Activated CD4-positive, alpha-beta T cell treated with anti-CD3 and anti-CD28 coated beads, Interleukin-2, amount 10 ng/mL, durations not matched to agents 24 days and 14 days (primary cell): ENCODE results near the gene SERPINB1. TPM values are rescaled to one million over a fixed set of nuclear protein-coding genes. Genes with fewer than 3 reads are reported as not detected.

Experiments used
- DNase-seq: peaks from one replicate; pipeline ENCODE4 v3.0.0; 2022
- H3K27ac Mint-ChIP-seq: one replicate; pipeline ENCODE4 v1.8.0; 2022; ENCODE audit warnings: mild to moderate bottlenecking, mixed read lengths
- H3K27me3 Mint-ChIP-seq: one replicate; pipeline ENCODE4 v1.8.0; 2022; ENCODE audit warnings: mixed read lengths
- H3K36me3 Mint-ChIP-seq: one replicate; pipeline ENCODE4 v1.8.0; 2022; ENCODE audit warnings: low read depth, mild to moderate bottlenecking, mixed read lengths
- H3K4me1 Mint-ChIP-seq: one replicate; pipeline ENCODE4 v1.8.0; 2021; ENCODE audit warnings: mixed read lengths
- H3K4me3 Mint-ChIP-seq: one replicate; pipeline ENCODE4 v1.8.0; 2022; ENCODE audit warnings: mild to moderate bottlenecking, moderate library complexity, mixed read lengths
- H3K9me3 Mint-ChIP-seq: one replicate; pipeline ENCODE4 v1.8.0; 2021; ENCODE audit warnings: mixed read lengths
- intact Hi-C: fragments of 100-400 bp; cut with micrococcal nuclease; formaldehyde crosslinking; loops from one replicate; pipeline ENCODE4 v1.15.1; 2023
- total RNA-seq: library from RNA; stranded (reverse); gene quantifications from 2 replicates; pipeline ENCODE4 v1.2.3, GENCODE V29; 2022

Gene SERPINB1
- total RNA-seq, 1 donor from 2014 or later = 79.9 TPM

GRCh38 chr6:2795956-2796355 is 45.7 kb downstream of the SERPINB1 start:
- Mint-ChIP-seq H3K9me3 (no peaks in the 10 kb centered on the region), H3K4me3 (no peak overlapping the region), H3K27ac (peak overlapping the region; percentile 53), H3K36me3 (peaks cover 6% of the 10 kb centered on the region), H3K4me1 (peaks cover 59% of the 10 kb centered on the region), H3K27me3 (no peaks in the 10 kb centered on the region)
- DNase-seq = no peak
- intact Hi-C loops = no loop called here

DNA sequence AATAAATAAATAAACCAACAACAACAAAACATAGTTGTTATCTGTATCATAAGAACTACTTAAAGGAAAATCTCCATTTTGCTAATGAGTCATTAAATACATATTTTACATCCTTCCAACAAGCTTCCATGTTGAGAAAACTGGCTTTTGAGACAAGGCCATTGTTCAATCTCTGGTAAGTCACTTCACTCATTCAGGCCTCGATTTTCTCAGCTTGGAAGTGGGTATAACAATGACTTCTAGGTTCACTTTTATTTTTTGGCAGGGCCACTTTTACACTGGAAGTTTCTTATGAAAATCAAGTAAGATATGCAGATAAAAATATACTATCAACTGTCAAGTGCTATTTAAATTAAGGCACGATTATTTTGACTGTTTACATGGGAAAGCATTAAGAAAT is 46.5 kb downstream of the SERPINB1 start:
- DNase-seq = no peak
- H3K9me3 Mint-ChIP-seq = no peaks in the 10 kb centered on the region
- H3K27ac Mint-ChIP-seq = peak overlapping the region; percentile 29
- no peak overlapping the region for H3K4me3 Mint-ChIP-seq
- intact Hi-C loops = no loop called here
- H3K4me1 Mint-ChIP-seq = peaks cover 59% of the 10 kb centered on the region
- peaks cover 6% of the 10 kb centered on the region for H3K36me3 Mint-ChIP-seq
- no peaks in the 10 kb centered on the region for H3K27me3 Mint-ChIP-seq

DNA sequence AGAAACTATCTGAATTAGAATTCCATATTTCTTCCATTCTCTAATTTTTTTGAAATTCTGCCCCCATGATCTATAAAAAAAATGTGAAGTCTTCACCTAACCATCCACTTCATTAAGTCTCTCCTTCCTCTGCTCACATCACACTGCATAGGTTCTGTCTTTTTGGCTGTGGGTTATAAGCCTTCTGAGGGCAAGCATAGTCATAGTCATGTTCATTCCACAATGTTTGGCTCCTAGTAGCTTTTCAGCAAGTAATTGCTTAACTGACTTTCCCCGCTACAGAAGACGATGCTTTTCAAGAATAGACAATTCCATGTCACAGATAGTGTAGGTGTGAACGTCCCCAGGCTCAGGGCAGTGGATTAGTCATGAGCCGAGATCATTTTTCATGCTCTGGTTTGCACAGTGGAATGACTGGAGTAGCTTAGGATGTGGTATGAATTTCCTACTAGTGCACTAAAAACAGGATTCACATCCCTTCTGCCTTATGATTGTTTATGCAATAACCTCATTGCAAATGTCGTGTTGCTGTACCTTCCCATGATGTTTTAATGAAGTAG is 47.4 kb downstream of the SERPINB1 start:
- Mint-ChIP-seq H3K27me3 (no peaks in the 10 kb centered on the region), H3K36me3 (peaks cover 6% of the 10 kb centered on the region), H3K9me3 (no peaks in the 10 kb centered on the region), H3K27ac (peak overlapping the region; percentile 95), H3K4me1 (peaks cover 50% of the 10 kb centered on the region), H3K4me3 (peak overlapping the region; percentile 68)
- intact Hi-C loops = no loop called here
- DNase-seq = no peak

GRCh38 chr6:2793534-2794151 is 48.0 kb downstream of the SERPINB1 start:
- Mint-ChIP-seq H3K27ac (peak overlapping the region; percentile 95), H3K27me3 (no peaks in the 10 kb centered on the region), H3K9me3 (no peaks in the 10 kb centered on the region), H3K36me3 (peaks cover 6% of the 10 kb centered on the region), H3K4me1 (peaks cover 49% of the 10 kb centered on the region), H3K4me3 (peak overlapping the region; percentile 68)
- DNase-seq = peak; percentile 79
- intact Hi-C loops = loop anchor here (1.0 kb wide), 1 partner anchor 147 kb away; no protein-coding TSS in a partner anchor

GRCh38 chr6:2792330-2793110 is 49.1 kb downstream of the SERPINB1 start:
- DNase-seq = no peak
- H3K9me3 Mint-ChIP-seq = no peaks in the 10 kb centered on the region
- intact Hi-C loops = loop anchor here (1.0 kb wide), 1 partner anchor 148 kb away; no protein-coding TSS in a partner anchor
- H3K4me1 Mint-ChIP-seq = peaks cover 43% of the 10 kb centered on the region
- H3K27me3 Mint-ChIP-seq = no peaks in the 10 kb centered on the region
- no peak overlapping the region for H3K4me3 Mint-ChIP-seq
- H3K27ac Mint-ChIP-seq = peak overlapping the region; percentile 95
- peaks cover 6% of the 10 kb centered on the region for H3K36me3 Mint-ChIP-seq

DNA sequence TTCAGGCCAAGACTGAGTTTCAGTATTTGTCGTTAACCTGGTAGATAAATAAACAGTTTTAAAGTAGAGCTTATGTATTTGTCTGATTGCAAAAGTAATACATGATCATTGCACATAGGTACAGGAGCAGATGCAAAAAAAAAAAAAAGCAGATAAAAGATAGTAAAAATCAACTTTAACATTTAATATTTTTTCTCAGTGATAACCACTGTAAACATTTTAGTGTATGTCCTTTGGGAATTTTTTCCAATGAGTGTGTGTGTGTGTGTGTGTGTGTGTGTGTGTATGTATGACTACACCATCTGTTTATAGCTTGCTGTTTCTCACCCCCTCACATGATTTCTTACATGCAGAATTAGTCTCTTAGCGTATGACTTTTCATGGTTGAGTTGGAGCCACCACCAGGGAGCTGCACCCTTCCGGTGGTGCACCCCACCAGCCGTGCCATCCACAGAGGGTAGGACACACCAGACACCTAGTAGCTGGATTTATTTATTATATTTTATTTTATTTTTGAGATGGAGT is 50.2 kb downstream of the SERPINB1 start:
- intact Hi-C loops = loop anchor here (1.0 to 2.0 kb wide), 6 partner anchors 50 to 263 kb away; partner anchors contain the start of gene SERPINB1
- Mint-ChIP-seq H3K27me3 (no peaks in the 10 kb centered on the region), H3K36me3 (peaks cover 11% of the 10 kb centered on the region), H3K27ac (peak overlapping the region; percentile 86), H3K4me3 (peak overlapping the region; percentile 69), H3K9me3 (no peaks in the 10 kb centered on the region), H3K4me1 (peaks cover 35% of the 10 kb centered on the region)
- no peak for DNase-seq

- Mint-ChIP-seq H3K9me3 (no peaks in the 10 kb centered on the region), H3K4me3 (peak overlapping the region; percentile 69), H3K36me3 (peaks cover 17% of the 10 kb centered on the region), H3K4me1 (peaks cover 35% of the 10 kb centered on the region), H3K27me3 (no peaks in the 10 kb centered on the region), H3K27ac (peak overlapping the region; percentile 86)
- DNase-seq = peak; percentile 89
- intact Hi-C loops = loop anchor here (1.0 to 2.0 kb wide), 6 partner anchors 50 to 264 kb away; partner anchors contain the start of gene SERPINB1
Observed at GRCh38 chr6:2790588-2791449, 50.8 kb downstream of the SERPINB1 start.

DNA sequence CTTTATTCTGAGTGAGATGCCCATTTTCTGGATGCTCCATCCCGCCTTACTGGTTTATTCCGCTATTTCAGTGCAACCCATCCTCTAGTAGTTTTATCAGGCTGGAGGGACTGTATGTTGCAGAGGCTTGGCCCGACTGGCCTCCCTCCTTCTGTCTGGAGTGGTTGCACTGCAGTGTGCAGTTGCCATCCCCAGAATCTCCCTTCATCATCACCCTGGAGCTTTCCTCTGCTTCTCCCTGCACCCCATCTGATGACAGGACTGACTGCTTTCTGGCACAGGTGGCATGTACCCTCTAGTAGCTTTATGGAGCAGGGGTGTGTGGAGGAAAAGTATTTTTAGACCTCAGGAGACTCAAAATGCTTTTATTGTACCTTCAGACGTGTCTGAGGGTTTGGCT is 55.4 kb downstream of the SERPINB1 start:
- Mint-ChIP-seq H3K27ac (no peak overlapping the region), H3K27me3 (no peaks in the 10 kb centered on the region), H3K36me3 (peaks cover 48% of the 10 kb centered on the region), H3K9me3 (no peaks in the 10 kb centered on the region), H3K4me1 (peaks cover 17% of the 10 kb centered on the region), H3K4me3 (no peak overlapping the region)
- intact Hi-C loops = no loop called here
- DNase-seq = no peak

GRCh38 chr6:2784930-2785329 is 56.7 kb downstream of the SERPINB1 start:
- DNase-seq = no peak
- Mint-ChIP-seq H3K4me3 (no peak overlapping the region), H3K4me1 (peaks cover 11% of the 10 kb centered on the region), H3K27ac (no peak overlapping the region), H3K9me3 (no peaks in the 10 kb centered on the region), H3K36me3 (peaks cover 55% of the 10 kb centered on the region), H3K27me3 (no peaks in the 10 kb centered on the region)
- intact Hi-C loops = no loop called here

DNA sequence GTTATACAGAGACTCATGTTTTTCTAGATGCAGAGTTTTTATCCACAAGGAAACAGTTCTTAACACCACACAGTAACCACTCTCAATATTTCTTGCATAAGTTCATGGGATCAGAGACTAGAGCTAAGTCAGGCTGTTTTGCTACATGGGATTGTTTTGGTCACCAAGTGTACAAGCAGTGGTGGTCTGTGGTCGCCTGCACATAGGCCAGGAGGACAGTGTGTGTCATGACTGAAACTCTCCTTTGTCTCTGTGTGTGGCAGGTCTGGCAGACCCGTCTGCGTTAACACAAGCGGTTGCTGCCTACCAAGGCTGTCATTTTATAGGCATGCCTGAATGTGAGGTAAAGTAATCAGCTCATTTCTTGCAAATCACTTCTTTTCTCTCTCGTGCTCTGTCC is 57.6 kb downstream of the SERPINB1 start:
- peaks cover 11% of the 10 kb centered on the region for H3K4me1 Mint-ChIP-seq
- intact Hi-C loops = no loop called here
- peaks cover 59% of the 10 kb centered on the region for H3K36me3 Mint-ChIP-seq
- DNase-seq = no peak
- H3K9me3 Mint-ChIP-seq = no peaks in the 10 kb centered on the region
- no peak overlapping the region for H3K4me3 Mint-ChIP-seq
- H3K27me3 Mint-ChIP-seq = no peaks in the 10 kb centered on the region
- no peak overlapping the region for H3K27ac Mint-ChIP-seq

DNA sequence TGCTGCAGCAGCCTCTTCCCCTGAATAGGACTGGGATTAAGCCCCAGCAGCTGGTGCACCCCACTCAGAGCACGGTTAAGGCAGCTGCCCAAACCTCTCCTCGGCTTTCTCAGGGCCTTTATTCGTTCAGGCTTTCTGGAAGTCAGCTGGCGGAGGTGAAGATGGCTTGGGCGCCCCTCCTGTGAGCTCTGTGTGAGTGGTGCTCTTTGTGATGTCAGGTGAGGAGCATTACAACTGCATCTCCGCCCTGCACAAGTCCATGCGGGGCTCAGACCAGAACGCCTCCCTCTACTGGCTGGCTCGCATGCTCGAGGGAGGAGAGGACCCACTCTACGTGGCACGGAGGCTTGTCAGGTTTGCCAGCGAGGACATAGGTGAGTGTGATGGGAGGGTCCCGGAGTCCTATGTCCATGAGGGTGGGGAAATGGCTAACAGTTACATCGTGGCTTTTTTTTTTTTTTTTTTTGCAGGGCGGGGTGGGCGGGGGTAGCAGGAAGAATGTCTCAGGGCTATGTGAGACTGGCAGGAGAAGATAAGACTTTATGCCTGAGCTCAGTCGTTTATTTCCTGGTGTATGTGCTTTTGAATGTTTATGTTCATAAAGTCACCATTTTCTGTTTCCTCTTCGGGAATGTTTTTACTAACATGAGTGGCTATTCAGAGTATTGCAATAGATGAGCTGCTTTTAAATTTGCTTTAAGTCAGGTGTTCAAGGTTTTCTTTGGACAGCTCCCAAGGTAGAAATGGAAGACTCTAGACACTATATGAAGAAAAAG is 58.3 kb downstream of the SERPINB1 start:
- intact Hi-C loops = no loop called here
- H3K4me1 Mint-ChIP-seq = peaks cover 11% of the 10 kb centered on the region
- H3K9me3 Mint-ChIP-seq = no peaks in the 10 kb centered on the region
- H3K27ac Mint-ChIP-seq = peak overlapping the region; percentile 25
- no peak for DNase-seq
- no peaks in the 10 kb centered on the region for H3K27me3 Mint-ChIP-seq
- H3K36me3 Mint-ChIP-seq = peaks cover 61% of the 10 kb centered on the region
- H3K4me3 Mint-ChIP-seq = no peak overlapping the region

GRCh38 chr6:2782825-2783187 is 58.9 kb downstream of the SERPINB1 start:
- H3K9me3 Mint-ChIP-seq = no peaks in the 10 kb centered on the region
- intact Hi-C loops = no loop called here
- peaks cover 59% of the 10 kb centered on the region for H3K36me3 Mint-ChIP-seq
- peaks cover 11% of the 10 kb centered on the region for H3K4me1 Mint-ChIP-seq
- H3K27ac Mint-ChIP-seq = no peak overlapping the region
- no peak overlapping the region for H3K4me3 Mint-ChIP-seq
- no peak for DNase-seq
- H3K27me3 Mint-ChIP-seq = no peaks in the 10 kb centered on the region

GRCh38 chr6:2782356-2782708 is 59.3 kb downstream of the SERPINB1 start:
- Mint-ChIP-seq H3K4me3 (no peak overlapping the region), H3K27me3 (no peaks in the 10 kb centered on the region), H3K9me3 (no peaks in the 10 kb centered on the region), H3K4me1 (peaks cover 15% of the 10 kb centered on the region), H3K36me3 (peaks cover 58% of the 10 kb centered on the region), H3K27ac (no peak overlapping the region)
- intact Hi-C loops = no loop called here
- DNase-seq = no peak
